Naive thymus-derived CD8-positive, alpha-beta T cell (primary cell): ENCODE data around the gene GLRX2. TPM values are rescaled to one million over a fixed set of nuclear protein-coding genes. Genes with fewer than 3 reads are reported as not detected.

Experiments
- ATAC-seq, 2 donors: fragments of 150-1000 bp; cut with Tn5 transposase in 1 of 2; sonication (Bioruptor Pico), chemical (Tn5 transposase) in 1 of 2; 1 replicate in 1 of 2; 2 replicates in 1 of 2; pipeline ENCODE4 v1.10.0; 2021; ENCODE audit warnings: mild to moderate bottlenecking in 2 of 2, moderate library complexity in 2 of 2
- POLR2A ChIA-PET: fragments of 350-600 bp; sonication (Branson Sonifier 250); formaldehyde crosslinking; loops from one replicate; lab custom pipeline; 2021; ENCODE audit warnings: antibody characterized with exemption; lab: Charles Lee
- DNase-seq, 10 donors: peaks; one replicate each; pipeline versions ENCODE4 v3.0.0 to v3.0.0-alpha.2; 2020 to 2022
- H3K27ac Mint-ChIP-seq, 10 donors: one replicate each; pipeline ENCODE4 v1.8.0; 2020 to 2022; ENCODE audit warnings: mild to moderate bottlenecking in 10 of 10, mixed read lengths in 10 of 10, moderate library complexity in 4 of 10, inconsistent platforms in 1 of 10
- H3K27me3 Mint-ChIP-seq, 5 donors: one replicate each; pipeline ENCODE4 v1.8.0; 2021 to 2022; ENCODE audit warnings: mixed read lengths in 5 of 5
- H3K36me3 Mint-ChIP-seq, 3 donors: one replicate each; pipeline ENCODE4 v1.8.0; 2020 to 2022; ENCODE audit warnings: mixed read lengths in 3 of 3, mild to moderate bottlenecking in 2 of 3, inconsistent platforms in 1 of 3
- H3K4me1 Mint-ChIP-seq, 4 donors: one replicate each; pipeline ENCODE4 v1.8.0; 2021 to 2022; ENCODE audit warnings: mixed read lengths in 4 of 4
- H3K4me3 Mint-ChIP-seq, 10 donors: one replicate each; pipeline ENCODE4 v1.8.0; 2020 to 2022; ENCODE audit warnings: mild to moderate bottlenecking in 10 of 10, mixed read lengths in 10 of 10, moderate library complexity in 6 of 10, inconsistent platforms in 1 of 10
- H3K9me3 Mint-ChIP-seq, 9 donors: one replicate each; pipeline ENCODE4 v1.8.0; 2020 to 2022; ENCODE audit warnings: mixed read lengths in 9 of 9, mild to moderate bottlenecking in 3 of 9, inconsistent platforms in 1 of 9, moderate library complexity in 1 of 9
- polyA plus RNA-seq, 3 donors: library from polyadenylated mRNA; unstranded; fragments of 300-500 nt; fragmentation: Illumina TruSeq; gene quantifications; one replicate each; pipeline ENCODE4 v1.2.3, GENCODE V29; 2021
- total RNA-seq, 8 experiments: library from RNA in 2 of 8; stranded (reverse) in 2 of 8; gene quantifications; one replicate each; pipeline ENCODE4 v1.2.3 and lab custom pipeline; 2021 to 2026

The GLRX2 gene
- total RNA-seq (10 to 100 TPM; 14.7 to 15.9 TPM), polyA plus RNA-seq (10 to 100 TPM in 1 of 3 donors, 1 to 10 TPM in 2; 7.0 to 12.8 (median 9.4) TPM), total RNA-seq (lab: John Stamatoyannopoulos, UW) (3.4 to 21.3 (median 18.1) reads per million in 6 experiments)

GRCh38 chr1:193104907-193105820 is at the start of gene GLRX2:
GLRX2 (minus strand) TSS chr1:193105414; CDS start chr1:193105382, 32 bp downstream.
- Mint-ChIP-seq H3K9me3 (no peaks in the 10 kb centered on the region), H3K4me1 (peaks cover 6 to 26% (median 23%) of the 10 kb centered on the region in 4 donors), H3K4me3 (peak within 1 kb of the TSS; percentile 87 to 98 (median 92)), H3K36me3 (peaks cover 0 to 6% (median 0%) of the 10 kb centered on the region in 3 donors), H3K27ac (peak within 1 kb of the TSS; percentile 22 to 96 (median 91)), H3K27me3 (no peaks in the 10 kb centered on the region)
- DNase-seq (peak; percentile 40 to 84 (median 54)), ATAC-seq (peak; percentile 94 to 95)
- POLR2A ChIA-PET: interaction anchor here (0.9 to 2.6 kb wide), 3 partner anchors 17 to 296 kb away, joined by 4 to 21 read pairs (median 8); partner anchors contain the start of genes CDC73, RO60 and UCHL5

DNA sequence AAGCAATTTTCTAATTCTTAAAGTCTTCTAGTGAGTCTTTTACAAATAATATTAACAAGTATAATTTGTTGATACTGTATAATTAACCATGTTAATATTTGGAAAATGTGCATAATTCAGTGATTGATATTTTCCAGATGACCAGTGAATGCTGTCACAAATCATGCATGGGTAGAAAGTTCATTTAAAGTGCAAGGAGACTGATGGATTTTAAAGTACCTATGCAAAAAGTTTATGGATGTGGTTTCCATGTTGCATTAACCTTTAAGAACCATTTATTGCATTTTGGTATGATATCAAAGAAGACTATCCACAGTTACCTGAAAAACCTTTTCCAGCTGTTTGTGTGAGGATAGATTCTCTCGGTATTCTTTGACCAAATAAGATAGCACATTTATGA is 39.8 kb upstream of the GLRX2 start:
- no peaks in the 10 kb centered on the region for H3K27me3 Mint-ChIP-seq
- no peak overlapping the region for H3K4me3 Mint-ChIP-seq
- peaks cover 5 to 25% (median 15%) of the 10 kb centered on the region in 4 donors for H3K4me1 Mint-ChIP-seq
- POLR2A ChIA-PET: no interaction called here
- H3K9me3 Mint-ChIP-seq: no peaks in the 10 kb centered on the region
- no peak overlapping the region for H3K27ac Mint-ChIP-seq
- DNase-seq (no peak), ATAC-seq (no peak)
- H3K36me3 Mint-ChIP-seq: peaks cover 2 to 81% (median 13%) of the 10 kb centered on the region in 3 donors

DNA sequence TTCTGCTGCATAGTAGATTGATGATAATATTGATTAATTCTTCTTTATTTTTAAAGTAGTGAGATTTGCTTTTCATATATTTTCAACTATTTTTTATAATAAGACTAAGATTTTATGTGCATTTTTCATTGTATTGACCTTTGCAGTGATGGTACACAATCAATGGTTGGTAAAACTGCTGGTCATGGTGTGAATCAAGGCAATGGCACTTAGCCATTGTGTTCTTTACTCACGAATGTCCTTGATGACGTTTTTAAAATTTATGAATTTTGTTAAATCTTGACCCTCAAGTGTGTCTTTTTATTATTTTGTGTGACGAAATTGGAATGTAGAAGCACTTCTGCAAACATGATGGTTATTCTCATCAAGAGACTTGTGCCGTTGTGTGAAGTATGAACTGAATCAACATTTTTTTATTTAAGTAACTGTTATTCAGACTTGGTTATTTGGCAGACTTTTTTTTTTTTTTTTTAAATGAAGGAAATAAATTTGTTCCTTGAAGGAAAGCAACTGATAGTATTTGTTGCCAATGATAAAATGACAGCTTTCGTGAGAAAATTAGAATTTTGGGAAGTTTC is 39.2 kb upstream of the GLRX2 start:
- ATAC-seq (no peak), DNase-seq (no peak)
- Mint-ChIP-seq H3K36me3 (peaks cover 7 to 81% (median 15%) of the 10 kb centered on the region in 3 donors), H3K4me3 (no peak overlapping the region), H3K4me1 (peaks cover 5 to 30% (median 18%) of the 10 kb centered on the region in 4 donors), H3K9me3 (no peaks in the 10 kb centered on the region), H3K27me3 (no peaks in the 10 kb centered on the region), H3K27ac (peak overlapping the region in 1 of 10 donors; percentile 58)
- POLR2A ChIA-PET: no interaction called here

DNA sequence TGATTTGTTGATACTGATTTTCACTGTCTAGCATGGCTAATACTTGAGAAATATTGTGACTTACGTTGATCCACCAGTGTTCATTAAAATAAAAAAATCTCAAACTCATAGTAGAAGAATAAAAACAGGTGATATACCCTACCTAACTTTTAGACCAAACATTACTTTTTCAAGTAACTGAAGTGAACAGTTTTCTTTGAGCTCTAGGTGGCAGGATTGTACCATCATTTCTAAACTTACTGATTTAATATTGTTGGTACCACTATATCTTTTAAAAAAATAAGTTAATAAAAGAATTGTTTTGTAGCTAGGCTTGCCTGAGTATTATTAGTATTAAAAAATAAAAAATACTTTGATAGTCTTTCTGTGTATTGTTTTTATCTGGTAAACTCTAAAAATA is 38.1 kb upstream of the GLRX2 start:
- H3K4me3 Mint-ChIP-seq: no peak overlapping the region
- peaks cover 10 to 84% (median 19%) of the 10 kb centered on the region in 3 donors for H3K36me3 Mint-ChIP-seq
- no peaks in the 10 kb centered on the region for H3K27me3 Mint-ChIP-seq
- POLR2A ChIA-PET: no interaction called here
- DNase-seq (peak in 1 of 10 donors; percentile 14), ATAC-seq (no peak)
- H3K27ac Mint-ChIP-seq: peak overlapping the region in 1 of 10 donors; percentile 60
- H3K9me3 Mint-ChIP-seq: no peaks in the 10 kb centered on the region
- H3K4me1 Mint-ChIP-seq: peaks cover 5 to 32% (median 20%) of the 10 kb centered on the region in 4 donors

GRCh38 chr1:193142409-193142808 is 37.2 kb upstream of the GLRX2 start:
- POLR2A ChIA-PET: no interaction called here
- Mint-ChIP-seq H3K9me3 (no peaks in the 10 kb centered on the region), H3K27ac (peak overlapping the region in 2 of 10 donors; percentile 5 to 67), H3K36me3 (peaks cover 10 to 85% (median 23%) of the 10 kb centered on the region in 3 donors), H3K27me3 (no peaks in the 10 kb centered on the region), H3K4me1 (peaks cover 5 to 32% (median 20%) of the 10 kb centered on the region in 4 donors), H3K4me3 (no peak overlapping the region)
- no peak for ATAC-seq
- DNase-seq: no peak

DNA sequence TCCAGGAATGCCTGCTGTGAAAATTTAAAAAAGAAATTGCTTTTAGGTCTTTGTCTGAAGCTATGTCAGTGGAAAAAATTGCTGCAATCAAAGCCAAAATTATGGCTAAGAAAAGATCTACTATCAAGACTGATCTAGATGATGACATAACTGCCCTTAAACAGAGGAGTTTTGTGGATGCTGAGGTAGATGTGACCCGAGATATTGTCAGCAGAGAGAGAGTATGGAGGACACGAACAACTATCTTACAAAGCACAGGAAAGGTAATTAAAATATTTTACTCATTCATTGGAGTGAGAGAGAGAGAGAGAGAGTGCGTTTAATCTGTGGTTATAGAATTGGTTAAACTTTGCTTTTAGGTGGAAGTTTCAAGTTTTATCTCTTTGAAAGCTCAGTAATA is 36.6 kb upstream of the GLRX2 start:
- H3K4me1 Mint-ChIP-seq: peaks cover 5 to 32% (median 21%) of the 10 kb centered on the region in 4 donors
- peak overlapping the region in 7 of 10 donors; percentile 5 to 69 (median 42) for H3K27ac Mint-ChIP-seq
- no peaks in the 10 kb centered on the region for H3K27me3 Mint-ChIP-seq
- peaks cover 10 to 85% (median 27%) of the 10 kb centered on the region in 3 donors for H3K36me3 Mint-ChIP-seq
- POLR2A ChIA-PET: no interaction called here
- H3K4me3 Mint-ChIP-seq: no peak overlapping the region
- no peak for ATAC-seq
- DNase-seq: no peak
- no peaks in the 10 kb centered on the region for H3K9me3 Mint-ChIP-seq

- Mint-ChIP-seq H3K27me3 (no peaks in the 10 kb centered on the region), H3K27ac (peak overlapping the region in 2 of 10 donors; percentile 19 to 60), H3K4me1 (peaks cover 5 to 29% (median 21%) of the 10 kb centered on the region in 4 donors), H3K4me3 (no peak overlapping the region), H3K9me3 (no peaks in the 10 kb centered on the region), H3K36me3 (peaks cover 10 to 89% (median 33%) of the 10 kb centered on the region in 3 donors)
- ATAC-seq: no peak
- DNase-seq: no peak
- POLR2A ChIA-PET: no interaction called here
Observed at GRCh38 chr1:193140254-193140653, 35.0 kb upstream of the GLRX2 start.

GRCh38 chr1:193131266-193131860 is 26.1 kb upstream of the GLRX2 start:
- POLR2A ChIA-PET: interaction anchor here (1.1 kb wide), 1 partner anchor 10 kb away, joined by 3 read pairs; no protein-coding TSS in a partner anchor
- Mint-ChIP-seq H3K9me3 (no peaks in the 10 kb centered on the region), H3K27ac (peak overlapping the region in 6 of 10 donors; percentile 11 to 69 (median 31)), H3K36me3 (peaks cover 13 to 80% (median 33%) of the 10 kb centered on the region in 3 donors), H3K27me3 (no peaks in the 10 kb centered on the region), H3K4me1 (peaks cover 19 to 51% (median 39%) of the 10 kb centered on the region in 4 donors), H3K4me3 (peak overlapping the region in 1 of 10 donors; percentile 17)
- ATAC-seq: no peak
- DNase-seq: no peak

- no peak overlapping the region for H3K27ac Mint-ChIP-seq
- H3K4me3 Mint-ChIP-seq: peak overlapping the region in 5 of 10 donors; percentile 8 to 38 (median 30)
- ATAC-seq: no peak
- peaks cover 10 to 68% (median 54%) of the 10 kb centered on the region in 4 donors for H3K4me1 Mint-ChIP-seq
- no peaks in the 10 kb centered on the region for H3K9me3 Mint-ChIP-seq
- peaks cover 2 to 41% (median 11%) of the 10 kb centered on the region in 3 donors for H3K36me3 Mint-ChIP-seq
- POLR2A ChIA-PET: no interaction called here
- no peak for DNase-seq
- H3K27me3 Mint-ChIP-seq: no peaks in the 10 kb centered on the region
Observed at GRCh38 chr1:193125369-193125768, 20.2 kb upstream of the GLRX2 start.

- Mint-ChIP-seq H3K36me3 (peaks cover 0 to 32% (median 7%) of the 10 kb centered on the region in 3 donors), H3K4me3 (peak overlapping the region; percentile 68 to 100 (median 96)), H3K4me1 (peaks cover 8 to 64% (median 50%) of the 10 kb centered on the region in 4 donors), H3K9me3 (no peaks in the 10 kb centered on the region), H3K27ac (peak overlapping the region in 6 of 10 donors; percentile 6 to 61 (median 32)), H3K27me3 (no peaks in the 10 kb centered on the region)
- DNase-seq: no peak
- POLR2A ChIA-PET: interaction anchor here (3.2 to 4.5 kb wide), 2 partner anchors 19 to 65 kb away, joined by 21 to 30 read pairs; partner anchors contain the start of genes GLRX2, RO60 and UCHL5
- no peak for ATAC-seq
Observed at GRCh38 chr1:193123751-193124150, 18.5 kb upstream of the GLRX2 start.

DNA sequence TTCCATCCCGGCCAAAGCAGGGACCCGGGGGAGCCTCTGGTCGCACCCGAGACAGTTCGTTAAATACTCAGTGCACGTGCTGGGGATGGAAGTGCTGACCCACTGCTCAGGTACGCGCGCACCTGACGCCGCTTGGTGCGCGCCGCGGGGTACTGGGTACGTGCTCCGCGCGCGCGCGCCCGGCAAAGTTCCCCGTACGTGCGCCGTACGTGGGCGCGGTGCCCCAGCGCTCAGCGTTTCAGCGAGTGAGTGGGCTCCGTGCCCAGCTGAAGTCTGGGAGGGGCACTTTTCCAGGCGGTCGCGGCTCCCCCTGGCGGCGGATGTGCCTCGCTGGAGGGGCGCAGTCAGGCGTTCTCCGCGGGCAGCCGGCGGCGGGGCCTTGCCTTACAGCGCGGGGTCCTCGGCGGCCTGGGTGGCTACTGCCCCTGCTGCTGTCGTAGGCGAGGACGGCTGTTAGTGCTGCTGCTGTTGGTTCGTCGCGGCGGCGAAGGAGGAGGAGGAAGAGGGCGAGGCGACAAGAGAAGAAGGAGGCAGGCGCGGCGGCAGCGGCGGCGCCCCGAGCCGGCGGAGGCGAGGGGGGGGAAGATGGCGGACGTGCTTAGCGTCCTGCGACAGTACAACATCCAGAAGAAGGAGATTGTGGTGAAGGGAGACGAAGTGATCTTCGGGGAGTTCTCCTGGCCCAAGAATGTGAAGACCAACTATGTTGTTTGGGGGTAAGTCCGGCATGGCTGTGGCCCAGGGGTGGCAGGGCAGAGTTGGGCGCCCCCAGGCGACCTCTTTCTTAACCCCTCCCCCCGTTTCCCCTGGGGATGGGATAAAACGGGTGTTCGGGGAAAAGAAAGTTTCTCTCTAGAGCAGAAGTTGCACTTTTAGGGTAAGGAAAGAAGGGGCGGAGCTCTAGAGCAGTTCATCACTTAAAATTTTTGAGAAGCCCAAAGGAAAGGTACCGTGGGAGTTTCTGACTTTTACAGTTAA is 16.7 kb upstream of the GLRX2 start, which contains the start of gene CDC73:
Gene CDC73 (plus strand): TSS at position 416 of the 978 bp plus-strand sequence. CDS start 170 bp downstream, at position 586.
- Mint-ChIP-seq H3K27me3 (no peaks in the 10 kb centered on the region), H3K9me3 (no peaks in the 10 kb centered on the region), H3K4me1 (peaks cover 8 to 55% (median 45%) of the 10 kb centered on the region in 4 donors), H3K36me3 (peaks cover 0 to 18% (median 7%) of the 10 kb centered on the region in 3 donors), H3K27ac (peak within 1 kb of the TSS; percentile 95 to 99 (median 98)), H3K4me3 (peak within 1 kb of the TSS; percentile 90 to 100 (median 96))
- POLR2A ChIA-PET: interaction anchor here (0.5 to 4.5 kb wide), 12 partner anchors 10 to 606 kb away, joined by 3 to 30 read pairs (median 3); partner anchors contain the start of genes GLRX2, RGS2, RO60 and UCHL5
- ATAC-seq (peak; percentile 93 to 94), DNase-seq (peak; percentile 97 to 100 (median 99))
